ENCODE data around the gene FAM193A.
"Not testable (repeated sequence)": the region's sequence is repeated elsewhere in the genome, so short reads cannot be mapped to it uniquely, and the experiment has no call there.

The FAM193A gene

DNA sequence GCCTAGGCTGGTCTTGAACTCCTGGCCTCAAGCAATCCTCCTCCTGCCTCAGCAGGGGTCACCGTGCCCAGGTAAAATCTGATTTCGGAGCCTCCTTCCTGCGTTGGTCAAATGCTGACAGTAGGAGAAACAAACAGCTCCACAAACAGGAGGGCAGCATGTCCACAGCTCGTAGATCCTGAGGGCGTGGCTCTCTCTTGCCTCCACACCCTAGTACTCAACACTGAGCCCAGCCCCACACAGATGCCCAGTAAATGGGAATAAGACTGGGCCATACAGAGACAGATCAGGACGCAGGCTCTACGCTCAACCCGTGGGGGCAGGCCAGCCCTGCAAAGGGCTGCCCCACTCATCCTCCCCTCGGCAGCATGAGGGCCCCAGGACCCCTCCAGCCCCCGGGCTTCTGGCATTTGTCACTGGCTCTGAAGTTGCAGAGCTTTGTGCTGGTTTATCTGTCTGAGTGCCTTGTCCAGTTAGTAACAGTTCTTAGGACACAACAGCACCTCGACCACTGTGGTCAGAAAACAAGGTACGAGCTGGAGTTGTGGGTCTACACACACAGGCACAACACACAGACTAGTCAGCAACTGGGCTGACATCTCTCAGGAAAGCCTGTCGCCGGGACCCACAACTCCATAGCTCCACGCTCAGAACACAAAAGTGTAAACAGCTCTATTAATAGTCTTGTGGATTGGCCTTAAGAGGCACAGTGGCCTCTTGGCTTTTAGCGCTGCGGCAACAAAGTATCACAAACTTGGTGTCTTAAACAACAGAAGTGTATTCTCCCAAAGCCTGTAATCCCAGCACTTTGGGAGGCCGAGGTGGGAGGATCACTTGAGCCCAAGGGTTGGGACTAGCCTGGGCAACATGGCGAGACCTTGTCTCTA is 214.5 kb downstream of the FAM193A start:
- no peak for DNase-seq (ENCODE audit: low read depth in 2 of 2)

DNA sequence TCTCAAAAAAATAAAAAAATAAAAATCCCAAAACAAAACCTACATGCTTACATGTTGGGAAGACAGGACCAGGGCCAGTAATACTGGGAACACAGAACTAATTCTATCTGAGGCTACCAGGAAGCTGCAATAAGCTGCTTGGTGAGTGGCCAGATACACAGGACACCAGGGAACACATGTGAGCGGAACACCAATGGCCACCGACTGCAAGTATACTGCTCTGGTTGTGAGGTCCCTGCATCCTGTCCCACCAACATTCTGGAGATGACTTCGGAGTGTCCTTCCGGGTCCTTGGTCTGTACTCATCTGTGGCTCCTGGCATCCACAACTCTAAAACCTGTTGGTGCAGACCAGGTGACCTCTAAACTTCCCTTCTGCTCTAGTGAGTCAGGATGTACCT is 217.0 kb downstream of the FAM193A start:
- DNase-seq (ENCODE audit: low read depth in 2 of 2): no peak

- DNase-seq (ENCODE audit: low read depth in 2 of 2): no peak
Observed at GRCh38 chr4:2754848-2755819, 218.7 kb downstream of the FAM193A start.

DNA sequence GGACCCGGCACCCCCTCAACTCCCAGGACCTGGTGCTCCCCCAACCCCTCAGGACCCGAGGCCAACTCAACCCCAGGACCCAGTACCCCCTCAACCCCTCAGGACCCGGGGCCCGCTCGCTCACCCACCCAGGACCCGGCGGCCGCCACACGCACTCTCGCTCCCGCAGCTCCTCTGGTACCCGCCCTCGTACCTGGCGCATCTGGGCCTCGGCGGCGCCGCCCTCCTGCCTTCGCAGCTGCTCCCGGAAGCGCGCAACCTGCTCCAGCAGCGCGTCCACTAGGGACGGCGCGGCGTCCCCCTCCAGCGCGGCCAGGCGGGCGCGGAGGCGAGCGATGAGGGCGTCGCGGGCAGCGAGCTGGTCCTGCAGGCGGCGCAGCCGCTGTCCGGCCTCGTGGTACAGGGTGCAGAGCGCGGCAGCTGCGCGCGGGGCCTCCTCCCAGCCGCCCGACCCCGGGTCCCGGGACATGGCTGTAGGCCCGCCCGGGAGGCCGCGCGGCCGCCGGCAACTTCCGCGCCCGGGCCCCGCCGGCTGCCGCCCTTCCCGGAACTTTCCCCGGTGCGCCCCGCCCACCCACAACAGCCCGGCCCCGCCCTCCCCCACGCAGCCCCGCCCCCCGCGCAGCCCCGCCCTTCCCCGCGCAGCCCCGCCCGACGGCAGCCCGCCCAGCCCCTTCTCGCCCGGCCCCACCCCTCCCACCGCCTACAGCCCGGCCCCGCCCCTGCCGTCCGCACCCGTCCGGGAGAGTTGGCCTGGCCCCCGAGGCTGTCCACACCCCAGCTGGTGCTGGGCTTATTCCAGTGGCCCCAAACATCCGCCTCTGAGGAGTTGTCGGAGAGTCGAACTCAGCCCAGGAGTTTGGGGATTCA is 219.6 kb downstream of the FAM193A start, which contains the start of gene TNIP2:
Gene TNIP2, minus strand, starts transcription at position 516 of the 870 bp plus-strand sequence. Its CDS starts 47 bp downstream, at position 469.
- DNase-seq (ENCODE audit: low read depth in 2 of 2): peak; percentile 63 to 68

DNA sequence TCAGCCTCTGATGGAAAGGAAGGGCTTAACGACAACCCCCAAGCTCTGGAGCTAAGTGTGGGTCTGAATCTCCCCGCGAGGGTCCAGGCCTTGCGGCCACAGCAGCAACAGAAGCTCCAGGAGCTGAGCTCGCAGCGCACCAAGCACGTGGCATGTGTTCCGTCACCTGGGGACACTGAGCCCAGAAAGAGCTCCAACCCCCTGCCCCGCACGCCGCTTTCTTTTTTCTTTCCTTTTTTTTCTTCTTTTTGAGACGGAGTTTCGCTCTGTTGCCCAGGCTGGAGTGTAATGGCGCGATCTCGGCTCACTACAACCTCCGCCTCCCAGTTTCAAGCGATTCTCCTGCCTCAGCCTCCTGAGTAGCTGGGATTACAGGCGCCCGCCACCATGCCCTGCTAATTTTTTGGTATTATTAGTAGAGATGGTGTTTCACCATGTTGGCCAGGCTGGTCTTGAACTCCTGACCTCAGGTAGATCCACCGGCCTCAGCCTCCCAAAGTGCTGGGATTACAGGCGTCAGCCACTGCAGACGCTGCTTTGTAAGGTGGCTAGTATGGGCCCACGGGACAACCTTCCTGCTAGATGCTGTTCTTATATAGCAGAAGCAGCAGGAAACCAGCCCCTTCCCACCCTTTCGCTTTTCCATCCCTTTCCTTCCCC is 220.4 kb downstream of the FAM193A start:
- no peak for DNase-seq (ENCODE audit: low read depth in 2 of 2)

DNA sequence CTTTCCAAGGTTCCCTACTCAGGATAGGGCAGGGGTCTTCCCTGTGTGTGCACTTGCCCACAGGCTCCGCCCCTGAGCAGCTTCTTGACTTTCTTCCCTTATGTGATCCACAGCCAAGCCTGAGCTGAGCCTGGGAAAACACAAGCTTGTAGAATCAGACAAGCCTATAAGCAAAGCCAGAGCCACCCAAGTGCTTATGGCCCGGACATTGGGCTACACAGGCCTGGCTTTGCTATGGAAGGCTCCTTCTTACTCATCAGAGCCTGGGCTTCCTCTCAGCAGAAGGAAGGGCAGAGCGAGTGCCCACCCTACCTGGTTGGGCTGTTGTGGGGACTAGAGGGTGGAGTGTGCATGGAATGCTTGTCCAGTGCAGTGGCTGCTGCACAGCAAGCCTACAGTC is 221.0 kb downstream of the FAM193A start:
- DNase-seq (ENCODE audit: low read depth in 2 of 2): no peak

- DNase-seq (ENCODE audit: low read depth in 2 of 2): no peak
Observed at GRCh38 chr4:2761035-2761923, 224.8 kb downstream of the FAM193A start.

DNA sequence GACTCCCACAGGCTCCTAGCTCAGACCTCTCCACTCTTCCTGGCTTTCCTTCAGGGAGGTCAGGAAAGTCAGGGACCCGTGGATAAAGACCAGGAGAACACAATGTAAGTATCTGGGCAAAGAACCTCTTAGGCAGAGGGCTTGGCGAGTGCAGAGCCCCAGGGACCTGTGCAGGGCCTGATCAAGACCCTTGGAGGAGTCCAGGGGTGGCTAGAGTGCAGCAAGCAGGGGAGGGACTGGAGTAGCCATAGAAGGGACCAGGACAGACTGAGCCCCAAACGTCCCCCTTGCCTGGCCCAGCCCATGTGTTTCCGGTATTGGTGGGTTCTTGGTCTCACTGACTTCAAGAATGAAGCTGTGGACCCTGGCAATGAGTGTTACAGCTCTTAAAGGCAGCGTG is 225.6 kb downstream of the FAM193A start:
- no peak for DNase-seq (ENCODE audit: low read depth in 2 of 2)

- not testable (repeated sequence) for DNase-seq (ENCODE audit: low read depth in 2 of 2)
Observed at GRCh38 chr4:2762486-2763370, 226.3 kb downstream of the FAM193A start.

DNA sequence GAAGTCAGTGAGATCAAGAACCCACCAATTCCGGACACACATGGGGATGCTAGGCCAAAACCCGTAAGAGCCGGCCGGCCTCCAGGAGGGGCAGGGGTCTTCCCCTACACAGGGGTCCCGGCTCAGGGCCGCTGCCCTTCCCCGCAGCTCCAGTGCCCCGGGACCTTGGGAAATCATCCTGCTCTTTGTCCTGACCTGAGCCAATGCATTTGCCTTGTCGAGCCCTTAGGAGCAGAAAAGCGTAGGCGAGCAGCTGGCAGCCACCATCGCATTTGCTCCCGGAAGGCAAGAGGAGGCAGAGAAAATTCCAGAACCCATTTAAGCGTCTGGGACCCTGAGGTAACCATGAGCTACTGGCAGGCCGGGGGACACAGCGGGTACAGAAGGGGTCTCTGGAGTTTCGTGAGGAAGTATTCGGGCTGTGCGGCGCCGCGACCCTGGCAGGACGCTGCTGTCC is 227.1 kb downstream of the FAM193A start:
- DNase-seq (ENCODE audit: low read depth in 2 of 2): no peak

- no peak for DNase-seq (ENCODE audit: low read depth in 2 of 2)
Observed at GRCh38 chr4:2765832-2766526, 229.5 kb downstream of the FAM193A start.

GRCh38 chr4:2767046-2767704 is 230.7 kb downstream of the FAM193A start:
- no peak for DNase-seq (ENCODE audit: low read depth in 2 of 2)

DNA sequence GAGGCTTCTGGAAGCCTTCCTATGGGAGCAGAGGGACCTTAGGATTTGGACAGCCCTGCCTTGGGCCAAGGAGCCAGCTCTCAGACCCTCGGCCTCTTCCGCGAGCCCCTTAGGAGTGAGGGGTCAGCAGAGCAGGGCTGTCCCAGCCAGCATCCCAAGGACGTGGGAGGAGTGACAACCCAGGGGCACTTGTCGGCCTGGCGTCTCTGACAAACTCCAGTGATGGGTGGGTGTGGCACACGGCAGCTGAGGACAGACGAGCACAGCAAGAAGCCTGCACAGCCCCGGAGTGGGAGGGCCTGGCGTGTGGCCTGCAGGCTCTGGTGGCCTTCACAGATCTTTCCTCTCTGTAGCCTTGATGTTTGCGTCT is 231.2 kb downstream of the FAM193A start:
- DNase-seq (ENCODE audit: low read depth in 2 of 2): no peak

- DNase-seq (ENCODE audit: low read depth in 2 of 2): no peak
Observed at GRCh38 chr4:2768124-2768523, 231.7 kb downstream of the FAM193A start.

- DNase-seq (ENCODE audit: low read depth in 2 of 2): no peak
Observed at GRCh38 chr4:2768921-2769336, 232.5 kb downstream of the FAM193A start.

DNA sequence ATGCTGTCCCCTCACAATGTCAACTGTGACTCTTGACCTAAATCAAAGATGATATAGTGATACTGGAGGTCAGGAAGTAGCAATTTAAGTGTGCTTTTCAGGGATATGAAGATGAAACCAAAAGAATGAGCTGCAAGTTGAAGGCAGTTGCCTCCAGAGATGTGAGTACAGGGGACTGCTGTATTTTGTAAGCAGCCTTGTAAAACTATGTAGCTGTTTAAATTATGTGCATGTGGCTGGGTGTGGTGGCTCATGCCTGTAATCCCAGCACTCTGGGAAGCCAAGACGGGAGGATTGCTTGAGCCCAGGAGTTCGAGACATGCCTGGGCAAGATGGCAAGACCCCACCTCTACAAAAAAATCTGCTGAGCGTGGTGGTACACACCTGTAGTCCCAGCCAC is 234.8 kb downstream of the FAM193A start:
- no peak for DNase-seq (ENCODE audit: low read depth in 2 of 2)

GRCh38 chr4:2780643-2781042 is 244.2 kb downstream of the FAM193A start:
- not testable (repeated sequence) for DNase-seq (ENCODE audit: low read depth in 2 of 2)

DNA sequence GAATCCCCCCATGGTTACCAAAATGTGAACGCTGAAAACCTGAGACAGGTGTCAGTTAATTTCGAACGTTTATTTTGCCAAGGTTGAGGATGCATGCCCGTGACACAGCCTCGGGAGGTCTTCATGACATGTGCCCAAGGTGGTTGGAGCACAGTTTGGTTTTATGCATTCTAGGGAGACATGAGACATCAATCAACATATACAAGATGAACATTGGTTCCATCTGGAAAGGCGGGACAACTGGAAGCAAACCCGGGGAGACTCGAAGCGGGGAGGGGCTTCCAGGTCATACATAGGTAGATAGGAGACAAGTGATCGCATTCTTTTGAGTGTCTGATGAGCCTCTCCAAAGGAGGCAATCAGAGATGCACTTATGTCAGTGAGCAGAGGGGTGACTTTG is 245.5 kb downstream of the FAM193A start:
- no peak for DNase-seq (ENCODE audit: low read depth in 2 of 2)

Measured in stimulated activated CD8-positive, alpha-beta memory T cell treated with anti-CD3 and anti-CD28 coated beads, Interleukin-2, amount 100 ng/mL, for 1 hour (primary cell).